Measurements from ENCODE around the gene RPS8.
"Not testable (repeated sequence)": the region's sequence is repeated elsewhere in the genome, so short reads cannot be mapped to it uniquely, and the experiment has no call there.

Gene RPS8

GRCh38 chr1:44783697-44784093, 8.4 kb downstream of the RPS8 start:
- DNase-seq: no peak

DNA sequence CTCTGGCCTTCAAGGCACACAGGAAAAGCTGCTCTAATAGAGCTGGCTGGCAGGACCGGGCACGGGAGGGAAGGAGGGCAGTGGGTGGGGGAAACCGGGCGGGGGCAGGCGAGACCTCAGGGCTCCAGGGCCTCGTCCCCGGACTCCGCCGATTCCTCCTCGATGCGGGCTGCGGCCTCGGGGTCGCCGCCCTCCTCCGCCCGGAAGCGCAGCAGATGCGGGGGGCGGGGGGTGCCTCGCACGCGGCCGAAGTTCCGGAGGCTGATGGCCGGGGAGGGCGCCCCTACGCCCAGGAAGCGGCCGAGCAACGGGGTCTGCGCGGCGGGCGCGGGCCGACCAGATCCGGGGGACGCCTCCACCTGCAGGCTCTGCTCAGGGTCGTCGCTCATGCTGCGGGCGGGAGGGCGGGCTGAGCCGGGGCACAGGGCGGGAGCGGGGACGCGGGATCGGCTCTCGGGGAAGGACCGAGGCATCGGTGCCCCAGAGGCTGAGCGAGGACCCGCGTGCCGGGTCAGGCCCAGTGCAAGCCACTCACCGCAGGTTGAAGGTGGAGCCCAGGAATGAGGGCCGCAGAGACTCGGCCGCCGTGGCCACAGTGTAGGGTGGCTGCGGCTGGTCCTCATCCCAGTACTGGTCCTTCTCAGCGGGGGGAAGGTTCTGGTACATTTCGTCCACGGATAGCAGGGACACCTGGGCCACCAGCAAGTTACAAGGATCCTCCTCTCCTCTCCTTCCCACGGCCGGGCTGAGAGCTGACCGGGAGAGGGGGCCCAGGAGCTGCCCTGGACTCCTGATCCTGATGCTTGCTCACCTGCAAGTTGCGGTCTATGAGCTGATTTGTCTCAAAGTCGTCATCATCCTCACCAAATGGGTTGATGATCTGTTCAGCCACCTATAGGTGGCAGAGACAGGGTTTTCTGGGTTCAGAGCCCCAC, 9.0 kb downstream of the RPS8 start:
- DNase-seq: peak in 2 of 5 donors; percentile 32

DNA sequence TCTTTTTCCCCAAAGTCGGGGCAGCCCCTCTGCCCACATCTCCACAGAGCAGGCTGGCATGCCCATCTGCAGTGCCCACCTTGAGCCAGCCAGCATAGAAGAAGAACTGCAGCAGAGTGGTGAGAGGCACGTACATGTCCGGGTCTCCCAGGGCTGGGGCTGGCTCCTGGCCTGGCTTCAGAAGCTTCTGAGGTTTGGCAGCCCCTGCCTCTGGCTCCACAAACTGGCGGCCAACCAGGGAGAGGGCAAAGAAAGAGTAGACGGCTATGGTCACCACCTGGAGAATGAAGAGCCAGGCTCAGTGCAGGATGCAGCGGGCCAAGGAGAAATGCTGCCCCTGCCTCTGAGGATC, 9.7 kb downstream of the RPS8 start:
- DNase-seq: no peak

DNA sequence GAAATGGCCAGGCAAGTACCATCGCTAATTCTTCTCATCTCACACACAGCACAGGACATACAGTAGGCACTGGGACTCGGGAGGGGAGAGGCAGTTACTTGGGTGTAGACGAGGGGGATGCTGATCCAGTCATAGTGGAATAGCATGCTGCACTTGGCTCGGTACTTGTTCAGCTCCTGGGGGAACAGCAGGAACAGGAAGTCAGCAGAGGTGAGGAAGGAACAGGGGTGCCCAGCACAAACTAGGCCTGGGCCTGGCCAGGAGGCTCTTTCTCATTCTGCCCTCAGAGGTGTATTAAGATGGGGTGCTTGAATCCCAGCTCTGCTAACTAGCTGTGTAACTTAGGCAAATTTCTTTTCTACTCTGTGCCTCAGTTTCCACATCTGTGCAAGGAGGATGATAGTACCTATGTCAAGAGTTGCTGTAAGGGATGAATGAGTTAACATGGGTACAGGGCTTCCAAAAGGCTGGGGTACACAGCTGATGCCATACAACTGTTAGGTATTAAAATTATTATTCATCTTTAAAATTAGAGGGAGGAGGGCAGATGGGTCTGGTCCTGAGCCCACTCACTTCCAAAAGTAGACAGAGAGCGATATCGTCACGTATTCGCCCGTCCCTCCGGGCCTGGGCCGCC, 10.3 kb downstream of the RPS8 start:
- DNase-seq: no peak

DNA sequence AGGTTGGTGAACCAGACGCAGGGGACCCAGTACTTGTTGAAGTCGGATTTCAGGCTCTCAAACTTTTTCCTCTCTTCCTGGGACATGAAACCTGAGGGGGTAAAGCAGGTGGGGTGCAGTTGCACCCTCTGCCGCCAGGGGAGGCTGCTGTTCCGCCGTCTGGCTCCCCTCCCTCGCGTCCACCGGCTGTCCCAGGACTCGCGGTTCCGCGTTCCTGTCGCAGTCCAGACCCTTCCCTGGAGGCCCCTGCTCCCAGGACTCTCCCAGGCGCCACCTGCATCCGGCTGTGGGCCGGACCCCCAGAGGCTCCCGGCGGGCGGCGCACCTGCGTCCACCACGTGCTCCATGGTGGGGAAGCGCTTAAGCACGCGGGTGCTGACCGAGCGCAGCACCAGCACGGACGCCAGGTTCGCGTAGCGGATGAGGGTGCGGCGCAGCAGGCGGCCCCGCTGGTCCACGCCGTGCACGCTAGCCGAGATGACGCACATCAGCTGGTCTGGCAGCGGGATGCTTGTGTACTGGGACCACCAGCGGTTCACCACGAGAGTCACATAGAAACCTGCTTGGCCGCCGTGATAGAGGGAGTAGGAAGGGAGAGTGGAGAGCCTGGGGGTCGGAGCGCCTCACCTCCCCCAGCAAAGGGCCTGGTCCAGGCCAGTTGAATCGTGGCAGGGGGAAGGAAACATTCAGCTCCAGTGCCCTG, 10.9 kb downstream of the RPS8 start:
- DNase-seq: peak; percentile 56 to 74 (median 72)

DNA sequence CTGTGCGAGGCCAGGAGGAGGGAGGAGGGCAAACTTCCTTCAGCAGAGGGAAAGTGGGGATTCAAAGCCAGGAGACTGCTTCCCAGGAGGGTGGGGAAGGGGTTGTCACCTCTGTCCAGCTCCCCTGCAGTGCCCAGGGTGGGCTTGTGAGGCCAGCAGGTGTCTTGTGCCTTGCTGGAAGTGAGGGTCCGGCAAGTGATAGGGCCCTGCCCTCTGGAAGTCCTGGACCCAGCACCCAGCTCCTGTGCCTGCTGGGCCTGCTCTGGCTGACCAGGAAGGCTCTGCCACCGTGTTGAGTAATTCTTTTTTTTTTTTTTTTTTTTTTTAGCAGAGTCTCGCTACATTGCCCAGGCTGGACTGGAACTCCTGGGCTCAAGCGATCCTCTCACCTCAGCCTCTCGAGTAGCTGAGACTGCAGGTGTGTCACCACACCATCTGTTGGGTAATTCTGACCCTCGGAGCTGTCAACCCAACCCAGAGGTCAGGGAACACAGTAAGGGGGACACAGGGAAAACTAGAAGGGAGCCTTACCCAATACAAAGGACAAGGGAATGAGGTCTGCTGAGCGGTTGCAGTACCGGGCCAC, 11.6 kb downstream of the RPS8 start:
- no peak for DNase-seq

GRCh38 chr1:44787506-44787905, 12.2 kb downstream of the RPS8 start:
- no peak for DNase-seq

- no peak for DNase-seq
These were observed 12.9 kb downstream of the RPS8 start, which contains the start of gene BEST4 for GRCh38 chr1:44788120-44788860. TSS of gene BEST4 (minus strand) at chr1:44788170. CDS start at chr1:44787705, 465 bp downstream.

DNA sequence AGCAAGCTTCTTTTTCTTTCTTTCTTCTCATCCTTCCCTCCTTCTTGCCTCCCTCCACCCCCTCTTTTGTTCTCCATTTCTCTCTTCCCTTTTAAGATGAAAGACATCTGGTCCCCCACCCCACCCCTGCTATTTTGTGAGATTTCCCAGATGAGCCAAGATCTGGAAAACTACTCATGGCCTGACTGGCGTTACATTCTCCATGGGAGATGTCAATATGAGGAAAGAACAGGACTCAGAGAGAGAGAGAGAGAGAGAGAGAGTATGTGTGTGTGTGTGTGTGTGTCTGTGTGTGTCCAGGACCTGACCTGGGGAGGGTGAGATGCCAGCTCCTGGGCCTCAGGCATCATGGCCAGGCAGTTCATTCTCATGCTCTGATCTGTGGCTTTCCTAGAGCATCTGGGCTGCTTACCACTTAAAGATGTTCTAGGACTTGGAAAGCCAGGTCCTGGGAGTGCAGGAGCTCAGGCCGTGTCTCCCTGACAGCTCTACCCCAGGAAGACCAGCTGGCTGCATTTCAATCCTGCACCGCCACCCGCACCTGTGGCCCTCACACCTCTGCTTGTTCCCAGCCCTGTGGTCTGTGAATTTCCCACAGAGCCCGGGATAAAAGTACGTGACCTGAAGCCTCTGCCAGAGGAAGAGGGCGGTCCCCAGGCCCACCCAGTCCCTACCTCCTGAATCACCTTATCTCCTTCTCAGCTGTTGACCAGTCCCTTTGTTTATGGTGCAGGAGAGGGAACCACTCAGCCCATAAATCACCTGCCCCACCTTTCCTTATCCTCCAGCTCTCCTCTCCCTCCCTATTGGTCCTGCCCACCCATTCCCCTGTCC, 15.8 kb downstream of the RPS8 start:
- DNase-seq: no peak

DNA sequence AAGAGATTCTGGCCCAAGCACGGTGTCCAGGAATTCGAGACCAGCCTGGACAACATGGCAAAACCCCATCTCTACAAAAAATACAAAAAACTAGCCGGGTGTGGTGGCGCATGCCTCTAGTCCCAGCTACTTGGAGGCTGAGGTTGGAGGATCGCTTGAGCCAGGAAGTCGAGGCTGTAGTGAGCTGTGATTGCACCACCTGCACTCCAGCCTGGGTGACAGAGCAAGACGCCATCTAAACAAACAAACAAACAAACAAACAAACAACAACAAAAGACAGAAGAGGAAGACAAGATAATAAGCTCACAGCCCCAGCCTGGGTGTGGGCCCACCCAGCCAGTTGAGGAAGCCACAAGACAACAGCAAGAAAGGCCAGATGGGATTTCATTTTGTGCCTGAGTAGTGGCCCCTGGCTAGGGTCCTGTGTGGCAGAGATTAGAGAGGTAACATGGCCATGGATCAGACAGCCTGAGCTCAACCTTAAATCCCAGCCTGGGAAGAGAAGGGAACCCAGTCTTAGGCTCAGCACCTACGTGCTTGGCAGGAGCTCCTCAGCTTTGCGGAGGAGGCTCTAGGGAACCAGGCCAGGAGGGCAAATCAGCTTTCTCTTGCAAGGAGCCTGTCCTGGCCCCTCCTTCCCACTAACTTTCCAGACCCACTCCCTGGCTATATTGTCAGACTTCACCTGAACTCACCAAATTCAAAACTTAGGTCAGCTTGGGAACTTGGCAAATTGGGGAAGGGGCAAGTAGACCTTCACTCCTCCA, 17.6 kb downstream of the RPS8 start:
- peak in 1 of 5 donors; percentile 1 for DNase-seq

- not testable (repeated sequence) for DNase-seq
These were observed 22.5 kb downstream of the RPS8 start for GRCh38 chr1:44797886-44798285.

DNA sequence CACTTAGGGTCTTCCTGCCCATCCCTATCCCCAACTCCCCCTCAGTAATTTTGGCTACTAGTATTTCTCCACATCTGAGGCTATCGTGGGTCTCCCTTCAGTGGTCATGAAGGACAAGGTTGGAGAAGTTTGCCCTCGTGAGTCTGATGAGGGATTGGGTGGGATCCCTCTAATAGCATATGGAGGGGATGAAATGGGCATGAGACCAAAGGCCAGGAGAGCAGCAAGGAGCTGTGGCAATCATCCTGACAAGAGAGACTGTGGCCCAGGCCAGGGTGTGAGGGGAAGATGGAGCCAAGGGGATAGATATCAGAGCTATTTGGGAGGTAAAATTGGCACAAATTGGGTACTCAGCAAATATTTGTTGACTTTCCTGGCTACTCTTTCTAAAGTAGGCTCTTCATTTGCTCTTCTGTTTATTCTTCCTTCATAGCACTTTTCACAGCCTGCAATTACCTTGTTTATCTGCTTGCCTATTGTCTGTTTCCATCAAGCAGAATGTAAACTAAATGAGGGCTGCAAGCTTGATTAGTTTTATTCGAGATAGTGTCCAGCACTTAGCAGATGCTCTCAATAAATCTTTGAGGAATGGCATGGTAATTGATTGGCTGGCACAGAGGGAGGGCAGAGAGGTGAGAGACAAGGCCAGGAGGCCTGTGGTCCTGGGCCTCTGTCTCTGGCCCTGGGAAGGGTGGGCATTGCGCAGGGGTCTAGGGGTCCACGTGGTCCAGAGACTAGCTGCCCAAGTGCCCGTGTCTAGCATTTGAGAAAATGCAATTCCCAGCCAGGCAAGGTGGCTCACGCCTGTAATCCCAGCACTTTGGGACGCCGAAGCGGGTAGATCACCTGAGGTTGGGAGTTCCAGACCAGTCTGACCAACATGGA, 23.4 kb downstream of the RPS8 start:
- DNase-seq: no peak

DNA sequence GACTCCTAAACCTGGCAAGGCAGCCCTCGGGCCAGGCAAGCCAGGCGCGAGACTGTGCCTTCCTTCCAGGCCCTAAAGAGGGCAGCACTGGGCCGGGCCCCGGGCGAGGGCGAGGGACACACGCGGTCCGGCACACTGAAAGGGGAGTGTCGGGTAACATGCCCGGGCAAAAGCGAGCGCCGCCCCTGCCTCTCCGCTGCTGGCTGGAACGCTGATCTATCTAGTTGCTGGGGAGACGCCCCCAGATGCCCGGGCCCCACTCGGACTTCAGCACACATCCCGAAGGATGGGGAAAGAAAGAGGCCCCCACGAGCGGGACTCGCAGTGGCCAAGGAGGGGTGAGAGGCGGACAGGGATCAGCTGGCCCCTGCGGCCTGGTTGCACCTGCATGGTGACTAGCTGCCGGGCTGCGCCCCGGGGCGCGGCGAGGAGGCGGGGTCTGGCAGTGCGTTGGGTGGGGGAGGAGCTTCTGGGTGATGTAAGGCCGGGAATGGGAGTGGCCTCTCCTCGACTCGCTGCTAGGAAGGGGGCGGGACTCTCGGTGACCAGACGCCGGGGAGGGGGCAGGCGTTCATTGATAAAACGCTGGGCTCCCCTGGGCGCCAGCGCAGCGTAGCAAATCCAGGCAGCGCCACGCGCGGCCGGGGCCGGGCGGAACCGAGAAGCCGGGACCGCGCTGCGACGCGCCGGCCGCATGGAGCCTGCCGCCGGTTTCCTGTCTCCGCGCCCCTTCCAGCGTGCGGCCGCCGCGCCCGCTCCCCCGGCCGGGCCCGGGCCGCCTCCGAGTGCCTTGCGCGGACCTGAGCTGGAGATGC, 24.6 kb downstream of the RPS8 start, which contains the start of gene PLK3:
TSS of gene PLK3 (plus strand) at position 608 of the 815 bp plus-strand sequence. CDS start at position 695, 87 bp downstream.
- peak; percentile 98 to 99 (median 99) for DNase-seq

DNA sequence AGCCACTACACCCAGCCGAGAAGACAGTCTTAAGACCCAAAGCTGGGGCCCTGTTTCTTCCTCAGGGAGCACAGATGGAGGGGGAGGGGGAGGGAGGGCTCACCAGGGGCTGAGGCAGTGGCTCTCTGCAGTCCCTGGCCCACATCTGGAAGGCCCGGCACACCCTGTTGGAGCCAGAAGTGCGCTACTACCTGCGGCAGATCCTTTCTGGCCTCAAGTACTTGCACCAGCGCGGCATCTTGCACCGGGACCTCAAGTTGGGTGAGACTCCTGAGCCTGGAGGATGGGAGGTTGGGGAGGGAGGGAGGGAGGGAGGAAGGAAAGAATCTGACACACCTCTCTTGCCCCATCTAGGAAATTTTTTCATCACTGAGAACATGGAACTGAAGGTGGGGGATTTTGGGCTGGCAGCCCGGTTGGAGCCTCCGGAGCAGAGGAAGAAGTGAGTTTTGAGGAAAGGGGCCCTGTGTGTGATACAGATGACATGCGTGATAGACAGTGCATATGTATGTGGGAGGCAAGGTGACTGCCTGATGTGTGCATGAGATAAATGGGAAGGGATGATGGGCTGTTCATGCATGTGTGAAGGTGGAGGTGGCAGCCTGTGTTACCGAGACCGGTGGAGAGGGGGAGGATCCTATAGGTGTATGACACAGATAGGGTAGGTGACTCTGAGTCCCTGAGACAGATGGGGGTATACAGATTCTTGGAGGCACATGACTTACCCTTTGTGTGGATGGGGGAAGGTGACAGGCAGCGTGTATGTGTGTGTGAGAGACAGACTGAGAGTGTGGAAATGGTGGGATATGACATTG, 26.4 kb downstream of the RPS8 start:
- DNase-seq: peak in 1 of 5 donors; percentile 42

- no peak for DNase-seq
These were observed 27.1 kb downstream of the RPS8 start for GRCh38 chr1:44802306-44803061.

DNA sequence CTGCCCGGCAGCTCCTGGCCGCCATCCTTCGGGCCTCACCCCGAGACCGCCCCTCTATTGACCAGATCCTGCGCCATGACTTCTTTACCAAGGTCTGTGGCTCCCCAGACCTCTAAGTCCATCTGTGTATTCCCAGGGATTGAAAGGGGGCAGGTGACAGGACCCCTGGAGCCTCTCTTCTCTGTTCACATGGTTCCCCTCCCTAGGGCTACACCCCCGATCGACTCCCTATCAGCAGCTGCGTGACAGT, 27.6 kb downstream of the RPS8 start:
- DNase-seq: no peak
